ENCODE data around the gene SDK2. TPM values are rescaled to one million over a fixed set of nuclear protein-coding genes. Genes with fewer than 3 reads are reported as not detected.

Gene SDK2
- total and polyA plus RNA-seq, 2 experiments from 2014 or later, result 0.59 to 1.2 TPM

GRCh38 chr17:73414171-73414955, 229.9 kb downstream of the SDK2 start:
- H3K27ac ChIP-seq, result no peak overlapping the region
- no peak overlapping the region for H2AFZ ChIP-seq
- H3K4me3 ChIP-seq, result no peak overlapping the region
- no peaks in the 10 kb centered on the region for H3K4me1 ChIP-seq (ENCODE audit: insufficient read depth)
- 92% methylated on average over 18 of the region's 20 CpGs for WGBS (ENCODE audit: low lambda C conversion rate, missing lambda C conversion rate)
- H3K9me2 ChIP-seq (replicated peaks; ENCODE audit: insufficient read depth), result no peaks in the 10 kb centered on the region
- H3K36me3 ChIP-seq (replicated peaks; ENCODE audit: insufficient read depth, low read depth), result no peaks in the 10 kb centered on the region
- TF ChIP-seq CTCF (IDR thresholded peaks at IDR 0.05; ENCODE audit: poor library complexity), result no peak
- TF ChIP-seq EZH2 (IDR thresholded peaks at IDR 0.05; ENCODE audit: borderline replicate concordance), result no peak
- TF ChIP-seq EZH2phosphoT487 (IDR thresholded peaks at IDR 0.05; ENCODE audit: low read depth, severe bottlenecking, unreplicated experiment), result no peak
- H3K4me2 ChIP-seq, result no peak overlapping the region
- DNase-seq (ENCODE audit: low spot score), result no peak
- no peaks in the 10 kb centered on the region for H3K79me2 ChIP-seq
- H3K27me3 ChIP-seq, result no peaks in the 10 kb centered on the region
- H4K20me1 ChIP-seq (ENCODE audit: insufficient read depth, poor library complexity, severe bottlenecking), result no peaks in the 10 kb centered on the region
- no peaks in the 10 kb centered on the region for H3K9me3 ChIP-seq (ENCODE audit: low read depth)

DNA sequence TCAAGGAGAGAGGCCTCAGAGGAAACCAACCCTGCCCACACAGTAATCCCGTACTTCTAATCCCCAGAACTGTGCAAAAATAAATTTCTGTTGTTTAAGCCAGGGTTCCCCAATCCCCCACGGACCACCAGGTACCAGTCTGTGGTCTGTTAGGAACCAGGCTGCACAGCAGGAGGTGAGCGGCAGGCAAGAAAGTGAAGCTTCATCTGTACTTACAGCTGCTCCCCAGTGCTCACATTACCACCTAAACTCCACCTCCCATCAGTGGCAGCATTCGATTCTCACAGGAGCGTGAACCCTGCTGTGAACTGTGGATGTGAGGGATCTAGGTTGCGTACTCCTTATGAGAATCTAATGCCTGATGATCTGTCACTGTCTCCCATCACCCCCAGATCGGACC, 231.3 kb downstream of the SDK2 start:
- Histone ChIP-seq H4K20me1 (ENCODE audit: insufficient read depth, poor library complexity, severe bottlenecking) (no peaks in the 10 kb centered on the region), H3K4me3 (no peak overlapping the region), H3K27me3 (no peaks in the 10 kb centered on the region), H3K4me2 (no peak overlapping the region), H3K27ac (no peak overlapping the region), H3K9me3 (ENCODE audit: low read depth) (no peaks in the 10 kb centered on the region), H2AFZ (no peak overlapping the region), H3K4me1 (ENCODE audit: insufficient read depth) (no peaks in the 10 kb centered on the region), H3K36me3 (replicated peaks; ENCODE audit: insufficient read depth, low read depth) (no peaks in the 10 kb centered on the region), H3K9me2 (replicated peaks; ENCODE audit: insufficient read depth) (no peaks in the 10 kb centered on the region), H3K79me2 (no peaks in the 10 kb centered on the region)
- TF ChIP-seq CTCF (IDR thresholded peaks at IDR 0.05; ENCODE audit: poor library complexity) (no peak), EZH2 (IDR thresholded peaks at IDR 0.05; ENCODE audit: borderline replicate concordance) (no peak), EZH2phosphoT487 (IDR thresholded peaks at IDR 0.05; ENCODE audit: low read depth, severe bottlenecking, unreplicated experiment) (no peak)
- 78% methylated on average over 7 of the region's 7 CpGs for WGBS (ENCODE audit: low lambda C conversion rate, missing lambda C conversion rate)
- no peak for DNase-seq (ENCODE audit: low spot score)

DNA sequence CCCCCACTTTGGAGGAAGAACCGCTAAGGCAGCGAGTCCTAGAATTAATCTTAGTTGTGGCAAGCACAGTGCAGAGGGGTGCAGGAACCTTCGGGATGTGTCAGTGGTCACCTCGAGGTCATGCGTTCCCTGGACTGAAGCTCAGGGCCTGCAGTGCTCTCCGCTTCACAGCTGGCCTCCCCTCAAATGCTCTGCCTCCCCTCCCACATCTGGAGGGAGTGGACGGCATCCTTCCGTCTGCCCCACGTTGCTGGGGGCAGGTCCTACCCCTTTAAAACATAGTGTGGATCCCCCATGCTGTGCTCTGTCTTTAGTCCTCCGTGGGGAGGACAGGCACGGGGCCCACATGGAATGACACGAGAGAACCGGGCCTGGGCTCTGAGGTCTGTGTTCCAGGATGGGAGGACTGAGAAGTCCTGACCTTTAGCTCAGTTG, 232.9 kb downstream of the SDK2 start:
- 95% methylated on average over 13 of the region's 13 CpGs for WGBS (ENCODE audit: low lambda C conversion rate, missing lambda C conversion rate)
- no peak overlapping the region for H3K4me2 ChIP-seq
- no peak overlapping the region for H2AFZ ChIP-seq
- no peaks in the 10 kb centered on the region for H3K9me3 ChIP-seq (ENCODE audit: low read depth)
- no peak overlapping the region for H3K4me3 ChIP-seq
- no peak overlapping the region for H3K27ac ChIP-seq
- no peaks in the 10 kb centered on the region for H3K9me2 ChIP-seq (replicated peaks; ENCODE audit: insufficient read depth)
- no peaks in the 10 kb centered on the region for H3K36me3 ChIP-seq (replicated peaks; ENCODE audit: insufficient read depth, low read depth)
- no peaks in the 10 kb centered on the region for H3K4me1 ChIP-seq (ENCODE audit: insufficient read depth)
- TF ChIP-seq CTCF (IDR thresholded peaks at IDR 0.05; ENCODE audit: poor library complexity) (no peak), EZH2 (IDR thresholded peaks at IDR 0.05; ENCODE audit: borderline replicate concordance) (no peak), EZH2phosphoT487 (IDR thresholded peaks at IDR 0.05; ENCODE audit: low read depth, severe bottlenecking, unreplicated experiment) (no peak)
- DNase-seq (ENCODE audit: low spot score), result no peak
- H3K79me2 ChIP-seq, result no peaks in the 10 kb centered on the region
- H3K27me3 ChIP-seq, result no peaks in the 10 kb centered on the region
- H4K20me1 ChIP-seq (ENCODE audit: insufficient read depth, poor library complexity, severe bottlenecking), result no peaks in the 10 kb centered on the region

Measured in hepatocyte (in vitro differentiated cells).